Loucy (cell line): ENCODE measurements around the gene C2orf66.

Experiments used
- H2AFZ ChIP-seq: fragments of 200-600 bp; sonication (generic); 2 replicates; pipeline ENCODE4 v1.6.0; 2016; ENCODE audit warnings: antibody characterized with exemption, mild to moderate bottlenecking, low read length, moderate library complexity
- H3F3A ChIP-seq: fragments of 200-600 bp; 2 replicates; pipeline ENCODE4 v1.6.0; 2016; ENCODE audit warnings: antibody characterized with exemption, low read depth, mild to moderate bottlenecking
- H3K27me3 ChIP-seq: fragments of 200-600 bp; sonication (generic); 2 replicates; pipeline ENCODE4 v1.6.1; 2014; ENCODE audit warnings: low read length, mild to moderate bottlenecking; ENCODE audit not compliant: insufficient read depth, poor library complexity, severe bottlenecking
- H3K36me3 ChIP-seq: fragments of 200-600 bp; sonication (generic); 2 replicates; pipeline ENCODE4 v1.6.1; 2016; ENCODE audit warnings: low read length; ENCODE audit not compliant: insufficient read depth
- H3K4me1 ChIP-seq: fragments of 200-600 bp; sonication (generic); 2 replicates; pipeline ENCODE4 v1.5.1; 2014; ENCODE audit warnings: low read length, mild to moderate bottlenecking; ENCODE audit not compliant: insufficient read depth, poor library complexity, severe bottlenecking
- H3K4me2 ChIP-seq: fragments of 200-600 bp; sonication (generic); 2 replicates; pipeline ENCODE4 v1.6.0; 2014; ENCODE audit warnings: antibody characterized with exemption, low read length, low read depth, mild to moderate bottlenecking; ENCODE audit not compliant: poor library complexity, severe bottlenecking
- H3K4me3 ChIP-seq: fragments of 200-600 bp; sonication (generic); 2 replicates; pipeline ENCODE4 v1.5.1; 2014; ENCODE audit warnings: low read length, mild to moderate bottlenecking, mixed read lengths; ENCODE audit not compliant: poor library complexity, severe bottlenecking
- H3K79me2 ChIP-seq: fragments of 200-600 bp; sonication (generic); 2 replicates; pipeline ENCODE4 v1.6.1; 2014; ENCODE audit warnings: low read length; ENCODE audit not compliant: insufficient read depth
- H3K9ac ChIP-seq: fragments of 200-600 bp; sonication (generic); 2 replicates; pipeline ENCODE4 v1.6.0; 2014; ENCODE audit warnings: mild to moderate bottlenecking, low read depth, low read length, moderate library complexity; ENCODE audit not compliant: poor library complexity, severe bottlenecking
- H3K9me2 ChIP-seq: fragments of 200-600 bp; sonication (generic); replicated peaks from 2 replicates; pipeline ENCODE4 v1.6.1; 2016; ENCODE audit warnings: low read depth, low read length, mixed read lengths
- H3K9me3 ChIP-seq: fragments of 200-600 bp; sonication (generic); 2 replicates; pipeline ENCODE4 v1.6.1; 2014; ENCODE audit warnings: mild to moderate bottlenecking, antibody characterized with exemption, low read length, low read depth; ENCODE audit not compliant: insufficient read depth
- H4K20me1 ChIP-seq: fragments of 200-600 bp; sonication (generic); 2 replicates; pipeline ENCODE4 v1.6.0; 2014; ENCODE audit warnings: antibody characterized with exemption, low read length, mild to moderate bottlenecking; ENCODE audit not compliant: insufficient read depth, poor library complexity, severe bottlenecking
- CTCF ChIP-seq: fragments of 200-600 bp; sonication (generic); conservative IDR thresholded peaks from 2 replicates; pipeline ENCODE4 v1.5.1; 2014; ENCODE audit warnings: mild to moderate bottlenecking, antibody characterized with exemption, low read length
- EZH2phosphoT487 ChIP-seq: fragments of 200-600 bp; IDR thresholded peaks from 2 replicates; pipeline ENCODE4 v1.6.1; 2018; ENCODE audit warnings: antibody characterized with exemption, mild to moderate bottlenecking, moderate library complexity, borderline replicate concordance

The C2orf66 gene

GRCh38 chr2:196823750-196824522, 14.8 kb upstream of the C2orf66 start:
- Histone ChIP-seq H3K36me3 (no peaks in the 10 kb centered on the region), H3K9me3 (peaks cover 3% of the 10 kb centered on the region; the same call in 1 of the 2 replicates), H3F3A (peaks cover 4% of the 10 kb centered on the region; the same call in 1 of the 2 replicates), H3K4me3 (no peak overlapping the region), H4K20me1 (no peaks in the 10 kb centered on the region), H3K9ac (no peak overlapping the region), H3K4me1 (peaks cover 7% of the 10 kb centered on the region), H3K27me3 (no peaks in the 10 kb centered on the region), H2AFZ (no peak overlapping the region), H3K79me2 (no peaks in the 10 kb centered on the region), H3K4me2 (no peak overlapping the region), H3K9me2 (no peaks in the 10 kb centered on the region)
- TF ChIP-seq EZH2phosphoT487 (no peak), CTCF (no peak)

DNA sequence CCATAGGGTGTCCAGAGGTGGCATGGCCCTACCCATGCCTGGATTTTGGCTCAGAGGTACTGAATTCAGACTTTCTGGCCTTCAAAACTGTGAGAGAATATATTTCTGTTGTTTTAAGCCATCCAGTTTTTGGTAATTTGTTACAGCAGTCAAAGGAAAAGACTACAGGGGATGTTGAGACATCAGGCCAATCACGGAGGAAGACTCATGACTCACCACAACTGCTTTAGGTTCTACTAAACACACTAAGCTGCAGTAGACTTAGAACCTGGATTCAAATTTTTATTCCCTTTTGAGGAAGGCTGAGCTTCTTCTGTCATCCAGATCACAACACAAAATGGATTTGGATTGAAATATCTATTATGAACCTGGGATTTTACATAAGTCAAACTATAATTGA, 12.0 kb upstream of the C2orf66 start:
- H4K20me1 ChIP-seq, result no peaks in the 10 kb centered on the region
- no peak overlapping the region for H2AFZ ChIP-seq
- H3K9me3 ChIP-seq, result peaks cover 3% of the 10 kb centered on the region; the same call in 1 of the 2 replicates
- H3K36me3 ChIP-seq, result no peaks in the 10 kb centered on the region
- no peak overlapping the region for H3K9ac ChIP-seq
- no peaks in the 10 kb centered on the region for H3F3A ChIP-seq
- no peaks in the 10 kb centered on the region for H3K79me2 ChIP-seq
- H3K4me1 ChIP-seq, result no peaks in the 10 kb centered on the region
- H3K4me2 ChIP-seq, result no peak overlapping the region
- no peak for TF ChIP-seq CTCF
- TF ChIP-seq EZH2phosphoT487, result no peak
- H3K27me3 ChIP-seq, result no peaks in the 10 kb centered on the region
- no peak overlapping the region for H3K4me3 ChIP-seq
- H3K9me2 ChIP-seq, result no peaks in the 10 kb centered on the region

DNA sequence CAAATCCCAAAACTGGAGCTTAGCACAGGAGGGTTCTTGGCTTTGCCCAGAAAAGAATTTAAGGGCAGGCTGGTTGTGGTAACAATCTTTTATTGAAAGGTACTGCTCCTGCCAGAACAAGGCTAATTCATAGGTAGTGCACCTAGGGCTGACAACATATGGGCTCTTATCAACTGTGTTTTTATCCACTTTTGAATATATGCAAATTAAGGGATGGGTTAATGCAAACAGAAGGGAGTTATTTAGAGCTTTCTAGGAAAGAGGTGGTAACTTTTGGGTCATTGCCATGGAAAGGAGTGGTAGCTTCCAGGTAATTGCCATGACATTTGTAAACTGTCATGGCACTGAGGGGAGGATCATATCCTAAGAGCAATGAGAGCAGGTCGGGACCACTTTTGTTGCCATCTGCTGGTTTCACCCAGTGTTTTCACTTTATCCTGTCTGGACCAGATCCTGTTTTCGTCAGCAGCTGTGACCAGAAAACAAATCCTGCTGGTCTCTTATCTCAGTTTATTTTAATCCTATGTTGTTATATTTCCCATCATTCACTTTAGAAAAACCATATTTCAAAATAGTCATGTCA, 981 bp downstream of the C2orf66 start:
- Histone ChIP-seq H3K9ac (no peak overlapping the region), H2AFZ (peak overlapping the region; percentile 26; the same call in 1 of the 2 replicates), H3K36me3 (no peaks in the 10 kb centered on the region), H3K27me3 (no peaks in the 10 kb centered on the region), H3K9me3 (no peaks in the 10 kb centered on the region), H4K20me1 (no peaks in the 10 kb centered on the region), H3K9me2 (no peaks in the 10 kb centered on the region), H3K4me2 (no peak overlapping the region), H3F3A (no peaks in the 10 kb centered on the region), H3K4me1 (peaks cover 14% of the 10 kb centered on the region), H3K4me3 (no peak overlapping the region), H3K79me2 (no peaks in the 10 kb centered on the region)
- TF ChIP-seq CTCF (peak; percentile 27), EZH2phosphoT487 (no peak)
